ENCODE measurements around the gene APOL5. TPM values are rescaled to one million over a fixed set of nuclear protein-coding genes. Genes with fewer than 3 reads are reported as not detected.

The APOL5 gene
- polyA plus RNA-seq, 10 donors, result 0.83 to 1.9 (median 1.3) TPM

GRCh38 chr22:35740616-35741015 lies 22.9 kb downstream of the APOL5 start:
- DNase-seq, result no peak

- peak in 1 of 3 donors; percentile 52 for DNase-seq
These were observed 24.8 kb downstream of the APOL5 start for GRCh38 chr22:35742342-35743100.

- DNase-seq, result no peak
These were observed 25.7 kb downstream of the APOL5 start for GRCh38 chr22:35743326-35743860.

- DNase-seq, result no peak
These were observed 28.6 kb downstream of the APOL5 start for GRCh38 chr22:35746248-35746647.

- DNase-seq, result no peak
These were observed 29.5 kb downstream of the APOL5 start for GRCh38 chr22:35746946-35747703.

GRCh38 chr22:35749808-35750207 lies 32.1 kb downstream of the APOL5 start:
- DNase-seq, result no peak

- peak in 1 of 3 donors; percentile 24 for DNase-seq
These were observed 34.6 kb downstream of the APOL5 start for GRCh38 chr22:35752006-35752862.

GRCh38 chr22:35752863-35753189 lies 35.2 kb downstream of the APOL5 start:
- no peak for DNase-seq

- DNase-seq, result no peak
These were observed 37.1 kb downstream of the APOL5 start for GRCh38 chr22:35754761-35755160.

- no peak for DNase-seq
These were observed 39.0 kb downstream of the APOL5 start for GRCh38 chr22:35756722-35757121.

- DNase-seq, result no peak
These were observed 40.7 kb downstream of the APOL5 start for GRCh38 chr22:35758394-35758793.

- no peak for DNase-seq
These were observed 43.4 kb downstream of the APOL5 start for GRCh38 chr22:35761037-35761436.

- DNase-seq, result peak in 1 of 3 donors; percentile 61
These were observed 49.2 kb downstream of the APOL5 start for GRCh38 chr22:35766654-35767580.

- no peak for DNase-seq
These were observed 52.3 kb downstream of the APOL5 start for GRCh38 chr22:35769974-35770373.

GRCh38 chr22:35775339-35775738 lies 57.7 kb downstream of the APOL5 start:
- no peak for DNase-seq

- peak in 1 of 3 donors; percentile 40 for DNase-seq
These were observed 59.8 kb downstream of the APOL5 start for GRCh38 chr22:35777335-35777975.

Data from muscle of back (tissue), 11 donors.